ENCODE data around the gene LAMC2.

LAMC2 gene

GRCh38 chr1:183242556-183242955 is 56.5 kb downstream of the LAMC2 start:
- Histone ChIP-seq H3K79me2 (ENCODE audit: insufficient read depth, low read length) (no peaks in the 10 kb centered on the region), H3K4me3 (ENCODE audit: low read length, poor library complexity, severe bottlenecking) (no peak overlapping the region), H3K4me1 (ENCODE audit: insufficient read depth, low read length, poor library complexity, severe bottlenecking) (no peaks in the 10 kb centered on the region), H3K36me3 (ENCODE audit: insufficient read depth, low read length) (no peaks in the 10 kb centered on the region), H2AFZ (ENCODE audit: low read length) (no peak overlapping the region), H3F3A (ENCODE audit: low read depth) (no peaks in the 10 kb centered on the region), H4K20me1 (ENCODE audit: insufficient read depth, low read length, poor library complexity, severe bottlenecking) (no peaks in the 10 kb centered on the region), H3K9me3 (ENCODE audit: insufficient read depth, low read depth, low read length) (no peaks in the 10 kb centered on the region), H3K9me2 (replicated peaks; ENCODE audit: low read depth, low read length) (no peaks in the 10 kb centered on the region), H3K27me3 (ENCODE audit: insufficient read depth, low read length, poor library complexity, severe bottlenecking) (no peaks in the 10 kb centered on the region), H3K9ac (ENCODE audit: low read depth, low read length, poor library complexity, severe bottlenecking) (no peak overlapping the region), H3K4me2 (ENCODE audit: low read depth, low read length, poor library complexity, severe bottlenecking) (no peak overlapping the region)
- TF ChIP-seq CTCF (conservative IDR thresholded peaks at IDR 0.05; ENCODE audit: low read length) (no peak), EZH2phosphoT487 (IDR thresholded peaks at IDR 0.05; ENCODE audit: borderline replicate concordance) (no peak)

- Histone ChIP-seq H3K4me2 (ENCODE audit: low read depth, low read length, poor library complexity, severe bottlenecking) (no peak overlapping the region), H3K4me3 (ENCODE audit: low read length, poor library complexity, severe bottlenecking) (no peak overlapping the region), H2AFZ (ENCODE audit: low read length) (no peak overlapping the region), H3F3A (ENCODE audit: low read depth) (no peaks in the 10 kb centered on the region), H4K20me1 (ENCODE audit: insufficient read depth, low read length, poor library complexity, severe bottlenecking) (no peaks in the 10 kb centered on the region), H3K9me3 (ENCODE audit: insufficient read depth, low read depth, low read length) (no peaks in the 10 kb centered on the region), H3K27me3 (ENCODE audit: insufficient read depth, low read length, poor library complexity, severe bottlenecking) (no peaks in the 10 kb centered on the region), H3K9ac (ENCODE audit: low read depth, low read length, poor library complexity, severe bottlenecking) (no peak overlapping the region), H3K79me2 (ENCODE audit: insufficient read depth, low read length) (no peaks in the 10 kb centered on the region), H3K36me3 (ENCODE audit: insufficient read depth, low read length) (no peaks in the 10 kb centered on the region), H3K9me2 (replicated peaks; ENCODE audit: low read depth, low read length) (no peaks in the 10 kb centered on the region), H3K4me1 (ENCODE audit: insufficient read depth, low read length, poor library complexity, severe bottlenecking) (peaks cover 6% of the 10 kb centered on the region)
- TF ChIP-seq EZH2phosphoT487 (IDR thresholded peaks at IDR 0.05; ENCODE audit: borderline replicate concordance) (no peak), CTCF (conservative IDR thresholded peaks at IDR 0.05; ENCODE audit: low read length) (no peak)
Observed at GRCh38 chr1:183243161-183244050, 57.3 kb downstream of the LAMC2 start.

GRCh38 chr1:183244466-183244865 is 58.4 kb downstream of the LAMC2 start:
- Histone ChIP-seq H3K36me3 (ENCODE audit: insufficient read depth, low read length) (no peaks in the 10 kb centered on the region), H3K27me3 (ENCODE audit: insufficient read depth, low read length, poor library complexity, severe bottlenecking) (no peaks in the 10 kb centered on the region), H3K4me2 (ENCODE audit: low read depth, low read length, poor library complexity, severe bottlenecking) (no peak overlapping the region), H4K20me1 (ENCODE audit: insufficient read depth, low read length, poor library complexity, severe bottlenecking) (no peaks in the 10 kb centered on the region), H3K9me2 (replicated peaks; ENCODE audit: low read depth, low read length) (no peaks in the 10 kb centered on the region), H3K79me2 (ENCODE audit: insufficient read depth, low read length) (no peaks in the 10 kb centered on the region), H3K9ac (ENCODE audit: low read depth, low read length, poor library complexity, severe bottlenecking) (no peak overlapping the region), H3F3A (ENCODE audit: low read depth) (no peaks in the 10 kb centered on the region), H3K4me1 (ENCODE audit: insufficient read depth, low read length, poor library complexity, severe bottlenecking) (peaks cover 16% of the 10 kb centered on the region), H3K4me3 (ENCODE audit: low read length, poor library complexity, severe bottlenecking) (no peak overlapping the region), H3K9me3 (ENCODE audit: insufficient read depth, low read depth, low read length) (no peaks in the 10 kb centered on the region), H2AFZ (ENCODE audit: low read length) (no peak overlapping the region)
- no peak for TF ChIP-seq EZH2phosphoT487 (IDR thresholded peaks at IDR 0.05; ENCODE audit: borderline replicate concordance)
- no peak for TF ChIP-seq CTCF (conservative IDR thresholded peaks at IDR 0.05; ENCODE audit: low read length)

All from Loucy (cell line).